ENCODE results near the gene KCMF1.

The KCMF1 gene

DNA sequence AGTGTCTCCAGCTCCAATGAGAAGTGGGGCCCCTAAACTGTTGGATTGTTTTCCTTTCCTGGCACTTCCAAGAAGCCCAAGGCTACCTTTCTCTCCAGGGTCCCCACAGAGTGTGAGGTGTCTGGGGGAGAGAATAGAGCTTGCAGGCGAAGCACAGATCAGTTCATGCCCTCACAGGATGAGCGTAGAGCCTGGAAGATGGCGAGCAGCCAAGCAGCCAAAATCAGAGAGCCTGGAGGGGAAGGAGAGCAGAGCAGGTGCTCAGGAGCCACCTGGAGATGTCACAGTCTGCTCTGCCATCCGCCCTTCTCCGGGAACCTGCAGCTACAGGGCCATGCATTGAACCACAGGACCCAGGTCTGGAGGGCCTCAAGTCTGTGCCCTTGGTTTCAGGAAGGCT is 107.6 kb downstream of the KCMF1 start:
- DNase-seq (ENCODE audit: low read depth) = no peak

DNA sequence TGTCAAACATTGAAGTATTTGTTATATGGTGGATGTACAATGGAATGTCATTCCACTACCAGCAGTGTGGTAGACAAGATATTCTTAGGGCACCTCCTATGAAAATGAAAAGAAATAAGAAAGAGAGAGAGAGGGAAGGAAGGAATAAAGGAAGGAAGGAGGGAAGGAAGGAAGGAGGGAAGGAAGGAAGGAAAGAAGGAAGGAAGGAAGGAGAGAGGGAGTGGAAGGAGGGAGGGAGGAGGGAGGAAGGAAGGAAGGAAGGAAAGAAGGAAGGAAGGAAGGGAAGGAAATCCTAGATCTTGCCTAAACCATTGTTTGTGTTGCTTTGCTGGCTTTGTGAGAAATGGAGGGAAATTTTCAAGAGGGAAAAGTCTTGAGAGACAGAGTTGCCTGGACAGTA is 112.1 kb downstream of the KCMF1 start:
- DNase-seq (ENCODE audit: low read depth) = no peak

DNA sequence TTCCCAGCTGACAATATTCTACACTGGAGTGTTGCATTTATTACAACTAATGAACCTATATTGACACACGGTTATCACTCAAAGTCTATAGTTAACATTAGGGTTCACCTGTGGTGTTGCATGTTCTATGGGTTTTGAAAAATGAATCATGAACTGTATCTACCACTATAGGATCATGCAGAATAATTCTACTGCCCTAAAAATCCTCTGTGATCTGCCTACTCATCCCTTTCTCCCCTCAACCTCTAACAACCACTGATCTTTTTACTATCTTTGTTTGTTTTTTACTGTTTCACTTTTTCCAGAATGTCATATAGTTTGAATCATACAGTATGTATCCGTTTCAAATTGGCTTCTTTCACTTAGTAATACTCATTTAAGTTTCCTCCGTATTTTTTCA is 114.6 kb downstream of the KCMF1 start:
- DNase-seq (ENCODE audit: low read depth) = no peak

DNA sequence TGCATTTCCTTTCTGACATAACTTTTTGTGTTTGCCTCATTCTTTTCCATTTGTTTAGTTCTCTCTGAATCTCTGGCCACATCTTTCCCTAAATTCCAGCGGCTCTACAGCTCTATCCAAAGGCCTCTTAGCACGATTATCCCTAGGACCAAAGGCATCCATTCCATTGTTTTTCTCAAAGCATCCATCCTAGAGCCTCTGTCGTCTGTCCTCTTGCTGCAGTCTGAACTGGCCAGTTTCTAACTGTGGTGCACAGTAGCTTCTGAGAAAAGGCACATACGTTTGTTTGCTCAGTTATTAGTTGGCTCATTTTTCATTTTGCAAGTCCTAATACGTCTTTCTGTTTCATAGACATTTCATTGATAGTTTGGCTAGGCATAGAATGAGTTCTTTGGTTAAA is 116.6 kb downstream of the KCMF1 start:
- no peak for DNase-seq (ENCODE audit: low read depth)

DNA sequence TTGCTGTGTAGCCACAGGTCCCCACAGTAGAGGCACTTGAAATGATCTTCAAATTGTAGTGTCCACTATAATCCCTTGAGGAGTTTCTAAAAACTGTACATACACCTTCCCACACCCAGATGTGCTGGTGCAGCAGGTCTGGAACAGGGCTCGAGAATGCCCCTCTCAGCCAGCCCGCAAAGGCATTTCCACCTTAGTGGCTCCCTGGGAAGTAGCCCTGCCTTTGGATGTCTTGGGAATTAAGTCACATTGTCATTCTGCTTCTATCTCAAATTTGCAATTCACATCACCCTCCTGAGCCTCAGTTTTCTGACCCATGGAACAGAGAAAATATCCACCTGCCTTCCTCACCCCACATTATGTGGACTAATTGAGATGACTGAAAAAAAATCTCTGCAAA is 118.0 kb downstream of the KCMF1 start:
- no peak for DNase-seq (ENCODE audit: low read depth)

DNA sequence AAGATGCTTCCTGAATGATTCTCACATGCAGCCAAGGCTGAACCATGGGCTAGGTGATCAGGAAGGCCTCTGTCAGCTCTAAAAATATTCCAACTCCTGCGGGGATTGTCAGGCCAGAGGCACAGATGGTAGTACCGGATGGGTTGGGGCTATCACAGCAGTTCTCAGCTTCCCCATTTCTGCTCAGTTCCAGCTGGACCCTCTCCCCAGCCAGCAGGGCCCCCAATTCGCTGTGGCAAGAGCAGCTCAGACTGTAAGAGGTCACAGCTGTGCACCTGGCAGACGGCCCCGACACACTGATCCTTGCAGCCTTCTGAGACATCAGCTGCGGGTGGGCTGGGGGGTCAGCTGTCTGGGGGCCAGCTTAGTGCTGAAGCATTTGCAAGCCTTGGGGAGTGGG is 118.6 kb downstream of the KCMF1 start:
- DNase-seq (ENCODE audit: low read depth) = no peak

DNA sequence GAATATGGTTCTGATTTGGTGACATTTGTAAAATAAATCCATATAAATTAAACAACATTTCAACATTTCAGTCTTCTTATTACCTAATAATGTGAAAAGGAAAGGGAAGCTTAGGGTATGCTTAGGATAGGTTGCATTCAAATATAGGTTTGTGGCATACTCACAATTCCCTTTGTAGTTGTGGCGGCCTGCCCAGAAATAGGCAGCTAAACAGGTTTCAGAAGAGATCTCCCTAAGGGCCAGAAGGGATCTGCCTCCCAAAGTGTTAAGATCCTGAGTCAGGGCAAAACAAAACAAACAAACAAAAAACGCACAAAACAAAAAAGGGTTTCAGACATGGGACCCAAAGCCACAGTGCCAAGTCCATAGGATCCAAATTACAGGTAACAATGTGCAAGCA is 120.9 kb downstream of the KCMF1 start:
- no peak for DNase-seq (ENCODE audit: low read depth)

DNA sequence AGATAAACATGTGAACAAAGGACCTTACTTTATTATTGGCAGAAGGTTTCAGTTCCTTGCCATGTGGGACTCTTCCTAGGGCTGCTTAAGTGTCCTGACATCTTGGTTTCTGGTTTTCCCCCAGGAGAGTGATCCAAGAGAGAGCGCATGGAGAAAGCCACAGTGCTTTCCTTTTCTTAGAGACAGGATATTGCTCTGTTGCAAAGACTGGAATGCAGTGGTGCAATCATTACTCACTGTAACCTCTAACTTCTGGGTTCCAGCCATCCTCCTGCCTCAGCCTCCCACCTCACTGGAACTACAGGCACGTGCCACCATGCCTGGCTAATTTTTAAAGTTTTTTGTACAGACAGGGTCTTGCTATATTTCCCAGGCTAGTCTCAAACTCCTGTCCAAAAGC is 124.1 kb downstream of the KCMF1 start:
- DNase-seq (ENCODE audit: low read depth) = no peak

DNA sequence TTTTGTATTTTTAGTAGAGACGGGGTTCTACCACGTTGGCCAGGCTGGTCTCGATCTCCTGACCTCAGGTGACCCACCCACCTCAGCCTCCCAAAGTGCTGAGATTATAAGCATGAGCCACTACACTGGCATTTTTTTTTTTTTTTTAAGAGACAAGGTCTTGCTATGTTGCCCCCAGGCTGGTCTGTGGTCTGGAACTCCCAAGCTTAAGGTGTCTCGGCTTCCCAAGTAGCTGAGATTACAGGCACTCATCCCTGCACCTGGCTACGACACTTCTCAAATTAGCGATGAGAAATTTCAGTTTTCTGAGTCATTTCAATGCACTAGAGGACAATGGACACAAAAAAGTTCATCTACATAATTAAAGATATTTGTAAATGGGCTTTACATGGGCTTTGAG is 125.7 kb downstream of the KCMF1 start:
- no peak for DNase-seq (ENCODE audit: low read depth)

DNA sequence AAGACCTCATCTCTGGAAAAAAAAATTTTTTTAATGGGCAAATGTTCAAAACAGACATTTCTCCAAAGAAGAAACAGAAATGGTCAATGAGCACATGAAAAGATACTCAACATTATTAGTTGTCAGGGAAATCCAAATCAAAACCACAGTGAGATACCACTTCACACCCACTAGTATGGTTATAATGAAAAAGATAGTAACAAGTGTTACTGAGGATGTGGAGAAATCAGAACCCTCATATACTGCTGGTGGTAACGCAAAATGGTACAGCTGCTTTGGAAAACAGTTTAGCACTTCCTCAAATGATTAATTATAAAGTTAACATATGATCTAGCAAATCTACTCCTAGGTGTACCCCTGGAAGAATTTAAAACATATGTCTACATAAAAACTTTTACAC is 133.3 kb downstream of the KCMF1 start:
- no peak for DNase-seq (ENCODE audit: low read depth)

DNA sequence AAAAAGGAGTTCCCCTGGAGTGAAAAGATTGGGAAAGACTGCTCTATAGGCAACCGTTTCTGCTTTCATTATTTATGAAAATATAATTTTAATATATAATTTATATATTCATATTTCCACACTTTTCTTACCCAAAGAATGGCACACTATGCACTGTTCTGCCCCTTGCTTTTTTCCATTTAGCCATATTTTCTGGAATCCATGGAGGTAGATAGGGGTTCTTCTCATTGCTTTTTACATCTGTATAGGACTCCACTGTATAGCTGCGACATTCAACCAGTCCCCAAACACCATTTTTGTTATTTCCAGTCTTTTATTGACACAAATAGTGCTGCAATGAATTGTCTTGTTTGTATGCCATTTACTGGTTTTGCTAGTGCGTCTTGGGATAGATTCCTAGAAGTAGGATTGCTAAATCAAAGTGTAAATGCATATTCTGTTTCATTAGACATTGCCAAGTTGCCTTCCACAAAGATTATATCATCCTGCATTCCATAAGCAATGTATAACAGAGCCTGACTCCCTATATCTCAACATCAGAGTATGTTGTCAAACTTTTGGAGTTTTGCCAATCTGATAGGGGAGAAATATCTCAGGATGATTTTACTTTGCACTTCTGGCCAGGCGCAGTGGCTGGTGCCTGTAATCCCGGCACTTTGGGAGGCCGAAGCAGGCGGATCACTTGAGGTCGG is 135.7 kb downstream of the KCMF1 start:
- DNase-seq (ENCODE audit: low read depth) = no peak
